GM12801 (cell line): Measurements from ENCODE around the gene PLCB3.

Source experiments
- TF ChIP-seq, protein P1 (sequence below): IDR thresholded peaks from one replicate; pipeline ENCODE4 v1.5.1; 2011; ENCODE audit warnings: control low read depth; ENCODE audit not compliant: insufficient read length; ENCODE audit errors: extremely low read depth

PLCB3 gene

DNA sequence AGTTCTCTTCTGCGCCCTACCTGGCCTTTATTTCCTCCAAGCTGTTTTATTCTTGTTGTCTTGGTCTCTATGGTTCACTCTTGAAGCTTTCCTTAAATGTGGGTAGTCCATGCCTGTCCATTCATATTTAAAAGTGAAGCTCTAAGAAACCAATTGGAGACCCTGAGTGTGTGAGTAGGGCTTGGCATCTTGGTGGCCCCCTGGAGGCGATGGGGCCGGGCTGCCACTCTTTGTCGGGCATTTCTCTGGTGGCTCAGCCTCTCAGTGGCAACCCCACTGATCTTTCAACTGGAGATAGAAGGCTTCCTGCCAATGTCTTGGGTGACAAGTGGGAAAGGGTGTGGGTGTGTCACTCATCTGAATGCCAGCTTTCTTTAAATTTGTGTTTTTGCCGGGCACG is 34.5 kb upstream of the PLCB3 start:
- TF ChIP-seq, protein P1, sequence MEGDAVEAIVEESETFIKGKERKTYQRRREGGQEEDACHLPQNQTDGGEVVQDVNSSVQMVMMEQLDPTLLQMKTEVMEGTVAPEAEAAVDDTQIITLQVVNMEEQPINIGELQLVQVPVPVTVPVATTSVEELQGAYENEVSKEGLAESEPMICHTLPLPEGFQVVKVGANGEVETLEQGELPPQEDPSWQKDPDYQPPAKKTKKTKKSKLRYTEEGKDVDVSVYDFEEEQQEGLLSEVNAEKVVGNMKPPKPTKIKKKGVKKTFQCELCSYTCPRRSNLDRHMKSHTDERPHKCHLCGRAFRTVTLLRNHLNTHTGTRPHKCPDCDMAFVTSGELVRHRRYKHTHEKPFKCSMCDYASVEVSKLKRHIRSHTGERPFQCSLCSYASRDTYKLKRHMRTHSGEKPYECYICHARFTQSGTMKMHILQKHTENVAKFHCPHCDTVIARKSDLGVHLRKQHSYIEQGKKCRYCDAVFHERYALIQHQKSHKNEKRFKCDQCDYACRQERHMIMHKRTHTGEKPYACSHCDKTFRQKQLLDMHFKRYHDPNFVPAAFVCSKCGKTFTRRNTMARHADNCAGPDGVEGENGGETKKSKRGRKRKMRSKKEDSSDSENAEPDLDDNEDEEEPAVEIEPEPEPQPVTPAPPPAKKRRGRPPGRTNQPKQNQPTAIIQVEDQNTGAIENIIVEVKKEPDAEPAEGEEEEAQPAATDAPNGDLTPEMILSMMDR: no peak

DNA sequence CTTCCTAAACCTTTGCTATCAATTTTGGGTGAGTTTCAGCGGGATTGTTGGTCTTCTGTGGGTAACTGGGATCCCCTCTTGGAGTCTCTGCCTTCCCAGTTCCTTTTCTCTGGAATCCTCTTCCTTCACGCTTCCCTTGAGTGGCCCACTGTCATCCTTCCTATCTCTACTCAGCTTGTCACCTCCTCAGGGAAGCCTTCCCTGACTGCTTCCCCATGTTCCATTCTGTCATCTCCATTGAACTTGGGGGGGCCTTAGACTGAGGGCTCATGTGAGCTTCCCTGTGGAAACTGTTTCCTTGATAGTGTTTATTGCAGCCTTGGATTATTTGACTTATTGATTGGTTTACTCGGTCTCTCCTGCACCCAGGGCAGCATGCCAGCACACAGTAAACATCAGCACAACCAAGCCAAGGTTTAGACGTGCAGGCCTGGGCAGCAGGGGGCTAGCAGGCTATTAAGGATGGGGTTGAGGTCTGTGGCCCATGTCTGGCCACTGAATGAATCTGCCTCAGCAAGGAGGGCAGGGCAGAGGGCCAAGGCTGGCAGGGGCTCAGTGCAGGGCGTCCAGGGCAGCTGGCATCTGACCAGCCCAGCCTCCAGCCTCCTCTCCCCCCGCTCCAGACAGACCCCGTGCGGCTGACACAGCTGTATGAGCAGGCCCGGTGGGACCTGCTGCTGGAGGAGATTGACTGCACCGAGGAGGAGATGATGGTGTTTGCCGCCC is 32.5 kb upstream of the PLCB3 start:
- TF ChIP-seq, protein P1: no peak

DNA sequence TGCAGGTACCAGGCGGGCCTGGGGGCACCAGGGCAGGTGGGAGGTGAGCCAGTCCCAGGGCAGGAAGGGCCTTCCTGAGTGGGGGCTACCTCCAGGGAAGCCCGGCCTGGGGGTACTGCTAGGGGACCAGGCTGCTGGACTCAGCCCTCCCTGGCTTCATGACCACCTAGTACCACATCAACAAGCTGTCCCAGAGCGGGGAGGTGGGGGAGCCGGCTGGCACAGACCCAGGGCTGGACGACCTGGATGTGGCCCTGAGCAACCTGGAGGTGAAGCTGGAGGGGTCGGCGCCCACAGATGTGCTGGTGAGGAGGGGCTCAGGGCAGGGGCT is 32.0 kb upstream of the PLCB3 start:
- TF ChIP-seq, protein P1: no peak

DNA sequence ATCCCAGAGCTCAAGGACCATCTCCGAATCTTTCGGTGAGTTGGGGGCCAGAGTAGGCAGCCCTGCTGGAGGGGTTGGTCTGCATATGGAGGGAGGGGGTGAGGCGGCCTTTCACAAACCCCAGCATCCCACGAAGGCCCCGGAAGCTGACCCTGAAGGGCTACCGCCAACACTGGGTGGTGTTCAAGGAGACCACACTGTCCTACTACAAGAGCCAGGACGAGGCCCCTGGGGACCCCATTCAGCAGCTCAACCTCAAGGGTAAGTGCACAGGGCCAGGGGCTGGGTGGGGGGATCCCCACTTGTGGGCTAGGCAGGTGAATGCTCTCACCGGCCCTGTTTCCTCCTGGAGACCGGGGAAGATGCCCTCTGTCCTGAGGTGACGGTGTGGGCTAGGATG is 31.6 kb upstream of the PLCB3 start:
- TF ChIP-seq, protein P1: no peak

DNA sequence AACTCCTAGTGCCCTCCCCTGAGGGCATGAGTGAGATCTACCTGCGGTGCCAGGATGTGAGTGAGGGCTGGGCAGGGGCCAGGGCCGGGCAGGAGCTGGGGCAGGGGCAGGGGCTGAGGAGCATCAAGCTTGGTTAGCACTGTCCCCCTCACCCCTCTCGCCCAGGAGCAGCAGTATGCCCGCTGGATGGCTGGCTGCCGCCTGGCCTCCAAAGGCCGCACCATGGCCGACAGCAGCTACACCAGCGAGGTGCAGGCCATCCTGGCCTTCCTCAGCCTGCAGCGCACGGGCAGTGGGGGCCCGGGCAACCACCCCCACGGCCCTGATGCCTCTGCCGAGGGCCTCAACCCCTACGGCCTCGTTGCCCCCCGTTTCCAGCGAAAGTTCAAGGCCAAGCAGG is 31.1 kb upstream of the PLCB3 start:
- TF ChIP-seq, protein P1: no peak

DNA sequence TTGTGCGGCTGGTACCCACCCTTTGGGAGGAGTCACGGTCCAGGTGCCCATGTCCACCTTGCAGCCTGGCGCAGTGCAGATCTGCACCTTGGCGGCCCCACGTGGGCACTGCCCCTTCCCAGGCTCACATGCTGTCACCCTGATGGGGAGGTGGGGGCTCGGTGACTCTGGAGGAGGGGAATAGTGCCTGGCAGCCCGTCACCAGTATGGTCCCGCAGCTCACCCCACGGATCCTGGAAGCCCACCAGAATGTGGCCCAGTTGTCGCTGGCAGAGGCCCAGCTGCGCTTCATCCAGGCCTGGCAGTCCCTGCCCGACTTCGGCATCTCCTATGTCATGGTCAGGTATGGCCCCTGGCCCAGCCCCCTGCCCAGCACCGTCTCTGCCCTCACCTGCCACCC is 30.5 kb upstream of the PLCB3 start:
- TF ChIP-seq, protein P1: no peak

DNA sequence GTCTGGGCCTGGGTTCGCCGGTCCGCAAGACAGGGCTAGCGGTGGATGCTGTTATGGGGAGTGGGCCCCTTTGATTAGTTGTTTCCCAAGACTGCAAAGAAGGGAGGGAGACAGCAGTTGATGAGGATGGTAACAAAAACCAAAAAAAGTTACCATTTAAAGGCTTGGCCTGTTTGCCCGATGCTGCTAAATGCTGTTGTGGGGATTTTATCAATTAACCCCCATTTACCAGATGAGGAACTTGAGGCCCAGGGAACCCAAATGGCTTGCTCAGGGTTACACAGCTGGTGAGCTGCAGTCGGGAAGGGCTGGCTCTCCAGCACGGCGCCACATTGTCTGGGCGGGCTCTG is 28.7 kb upstream of the PLCB3 start:
- TF ChIP-seq, protein P1: no peak
